ENCODE measurements around the gene LIMA1. TPM values are rescaled to one million over a fixed set of nuclear protein-coding genes. Genes with fewer than 3 reads are reported as not detected.
"Not testable (repeated sequence)": the region's sequence is repeated elsewhere in the genome, so short reads cannot be mapped to it uniquely, and the experiment has no call there.

Gene LIMA1
- total RNA-seq, 1 donor from 2014 or later: 25.5 TPM

GRCh38 chr12:50322206-50322605, 38.9 kb upstream of the LIMA1 start:
- no peak for DNase-seq (ENCODE audit: low read depth, low spot score)
- Mint-ChIP-seq H3K27me3 (ENCODE audit: low read depth) (no peaks in the 10 kb centered on the region), H3K4me3 (no peak overlapping the region), H3K4me1 (no peaks in the 10 kb centered on the region), H3K27ac (ENCODE audit: unreplicated experiment) (no peak overlapping the region), H3K9me3 (no peaks in the 10 kb centered on the region), H3K36me3 (ENCODE audit: low read depth) (no peaks in the 10 kb centered on the region)
- TF ChIP-seq, protein P1, sequence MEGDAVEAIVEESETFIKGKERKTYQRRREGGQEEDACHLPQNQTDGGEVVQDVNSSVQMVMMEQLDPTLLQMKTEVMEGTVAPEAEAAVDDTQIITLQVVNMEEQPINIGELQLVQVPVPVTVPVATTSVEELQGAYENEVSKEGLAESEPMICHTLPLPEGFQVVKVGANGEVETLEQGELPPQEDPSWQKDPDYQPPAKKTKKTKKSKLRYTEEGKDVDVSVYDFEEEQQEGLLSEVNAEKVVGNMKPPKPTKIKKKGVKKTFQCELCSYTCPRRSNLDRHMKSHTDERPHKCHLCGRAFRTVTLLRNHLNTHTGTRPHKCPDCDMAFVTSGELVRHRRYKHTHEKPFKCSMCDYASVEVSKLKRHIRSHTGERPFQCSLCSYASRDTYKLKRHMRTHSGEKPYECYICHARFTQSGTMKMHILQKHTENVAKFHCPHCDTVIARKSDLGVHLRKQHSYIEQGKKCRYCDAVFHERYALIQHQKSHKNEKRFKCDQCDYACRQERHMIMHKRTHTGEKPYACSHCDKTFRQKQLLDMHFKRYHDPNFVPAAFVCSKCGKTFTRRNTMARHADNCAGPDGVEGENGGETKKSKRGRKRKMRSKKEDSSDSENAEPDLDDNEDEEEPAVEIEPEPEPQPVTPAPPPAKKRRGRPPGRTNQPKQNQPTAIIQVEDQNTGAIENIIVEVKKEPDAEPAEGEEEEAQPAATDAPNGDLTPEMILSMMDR (conservative IDR thresholded peaks at IDR 0.05): no peak

DNA sequence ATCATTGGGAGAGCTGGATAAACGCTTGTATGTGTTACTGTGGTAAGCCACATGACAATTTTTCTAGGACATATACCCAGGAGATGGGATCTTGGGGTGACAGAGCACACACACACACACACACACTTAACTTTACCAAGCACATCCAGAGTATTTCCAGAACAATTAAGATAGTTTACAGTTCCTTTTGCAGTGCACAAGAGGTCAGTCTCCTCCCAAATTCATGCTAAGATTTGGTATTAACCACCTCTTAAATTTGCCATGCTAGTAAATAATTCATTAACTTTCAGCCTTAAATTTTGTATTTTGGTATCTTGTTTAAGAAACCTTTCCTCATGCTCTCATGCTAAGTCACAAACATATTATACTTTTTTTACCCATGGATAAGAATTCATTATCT, 33.9 kb upstream of the LIMA1 start:
- Mint-ChIP-seq H3K4me3 (no peak overlapping the region), H3K9me3 (no peaks in the 10 kb centered on the region), H3K27ac (ENCODE audit: unreplicated experiment) (no peak overlapping the region), H3K4me1 (no peaks in the 10 kb centered on the region), H3K36me3 (ENCODE audit: low read depth) (no peaks in the 10 kb centered on the region), H3K27me3 (ENCODE audit: low read depth) (no peaks in the 10 kb centered on the region)
- TF ChIP-seq, protein P1 (conservative IDR thresholded peaks at IDR 0.05): no peak
- no peak for DNase-seq (ENCODE audit: low read depth, low spot score)

GRCh38 chr12:50315803-50316202, 32.5 kb upstream of the LIMA1 start:
- Mint-ChIP-seq H3K27ac (ENCODE audit: unreplicated experiment) (no peak overlapping the region), H3K4me3 (no peak overlapping the region), H3K36me3 (ENCODE audit: low read depth) (no peaks in the 10 kb centered on the region), H3K9me3 (no peaks in the 10 kb centered on the region), H3K27me3 (ENCODE audit: low read depth) (no peaks in the 10 kb centered on the region), H3K4me1 (no peaks in the 10 kb centered on the region)
- TF ChIP-seq, protein P1 (conservative IDR thresholded peaks at IDR 0.05): no peak
- no peak for DNase-seq (ENCODE audit: low read depth, low spot score)

DNA sequence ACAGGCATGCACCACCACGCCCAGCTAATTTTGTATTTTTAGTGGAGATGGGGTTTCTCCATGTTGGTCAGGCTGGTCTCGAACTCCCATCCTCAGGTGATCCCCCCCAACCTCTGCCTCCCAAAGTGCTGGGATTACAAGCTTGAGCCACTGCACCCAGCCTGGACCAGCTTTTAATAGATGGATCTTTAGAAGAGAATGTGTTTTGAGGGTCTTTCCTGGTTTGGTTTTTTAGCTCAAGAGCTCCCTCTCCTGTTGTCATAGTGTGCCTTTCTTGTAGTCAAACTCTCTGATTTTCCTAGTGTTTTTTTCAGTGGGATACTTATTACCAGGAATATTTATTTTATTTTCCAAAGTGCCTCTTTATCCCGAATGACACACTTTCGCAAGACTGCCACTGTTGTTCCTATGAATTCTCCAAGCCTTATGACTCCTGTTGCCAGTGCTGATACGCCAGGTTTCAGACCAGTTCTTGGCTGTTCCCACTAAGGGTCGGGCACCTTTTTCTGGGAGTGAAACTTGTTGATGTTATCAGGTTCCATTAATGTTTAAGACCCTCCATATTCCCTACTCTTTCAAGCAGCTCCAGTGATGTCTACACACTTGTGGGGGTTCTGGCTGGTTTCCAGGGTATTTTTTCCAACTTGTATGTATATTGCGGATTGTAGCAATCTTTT, 31.5 kb upstream of the LIMA1 start:
- H3K4me3 Mint-ChIP-seq: no peak overlapping the region
- H3K9me3 Mint-ChIP-seq: no peaks in the 10 kb centered on the region
- DNase-seq (ENCODE audit: low read depth, low spot score): peak; percentile 8
- no peaks in the 10 kb centered on the region for H3K27me3 Mint-ChIP-seq (ENCODE audit: low read depth)
- TF ChIP-seq, protein P1 (conservative IDR thresholded peaks at IDR 0.05): peak; percentile 79
- no peaks in the 10 kb centered on the region for H3K36me3 Mint-ChIP-seq (ENCODE audit: low read depth)
- H3K4me1 Mint-ChIP-seq: no peaks in the 10 kb centered on the region
- H3K27ac Mint-ChIP-seq (ENCODE audit: unreplicated experiment): no peak overlapping the region

DNA sequence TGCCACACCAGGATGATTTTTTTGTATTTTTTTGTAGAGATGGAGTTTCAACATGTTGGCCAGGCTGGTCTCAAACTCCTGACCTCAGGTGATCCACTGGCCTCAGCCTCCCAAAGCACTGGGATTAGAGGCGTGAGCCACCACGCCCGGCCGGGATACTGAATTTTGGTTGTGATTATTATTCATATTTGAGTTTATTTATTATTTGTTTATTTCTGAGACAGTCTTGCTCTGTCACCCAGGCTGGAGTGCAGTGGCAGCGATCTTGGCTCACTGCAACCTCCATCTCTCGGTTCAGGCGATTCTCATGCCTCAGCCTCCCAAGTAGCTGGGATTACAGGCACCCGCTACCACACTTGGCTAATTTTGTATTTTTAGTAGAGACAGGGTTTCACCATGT, 30.7 kb upstream of the LIMA1 start:
- H3K4me1 Mint-ChIP-seq; H3K36me3 Mint-ChIP-seq (ENCODE audit: low read depth); H3K27ac Mint-ChIP-seq (ENCODE audit: unreplicated experiment); H3K27me3 Mint-ChIP-seq (ENCODE audit: low read depth); H3K9me3 Mint-ChIP-seq; H3K4me3 Mint-ChIP-seq; DNase-seq (ENCODE audit: low read depth, low spot score): not testable (repeated sequence)

DNA sequence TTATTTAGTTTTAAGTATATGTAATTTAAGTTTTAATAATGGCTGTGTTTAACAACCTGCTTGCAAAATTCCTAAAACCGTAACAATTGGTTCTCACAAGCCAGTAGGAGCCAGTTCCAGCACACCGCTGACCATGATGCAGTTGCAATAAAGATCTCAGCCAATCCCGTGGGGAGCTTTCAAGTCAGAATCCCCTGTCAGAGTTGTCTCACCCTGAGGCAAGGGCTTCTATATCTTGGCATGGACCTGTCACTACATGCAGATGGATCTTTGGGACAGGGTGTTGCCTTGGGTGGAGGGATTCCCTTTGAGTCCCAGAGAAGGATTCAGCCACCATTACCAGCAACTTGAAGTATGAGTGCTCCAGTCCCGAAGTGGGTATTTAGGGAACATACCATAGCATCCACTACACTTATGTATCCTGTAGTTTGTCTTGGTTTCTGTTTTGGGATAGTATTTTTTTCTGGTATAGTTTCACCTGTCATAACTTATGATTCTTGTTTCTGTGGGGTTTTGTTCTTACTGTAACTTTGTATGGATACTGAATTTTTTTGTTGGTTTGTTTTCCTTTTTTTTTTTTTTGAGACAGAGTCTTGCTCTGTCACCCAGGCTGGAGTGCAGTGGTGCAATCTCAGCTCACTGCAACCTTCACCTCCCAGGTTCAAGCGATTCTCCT, 30.1 kb upstream of the LIMA1 start:
- no peak overlapping the region for H3K27ac Mint-ChIP-seq (ENCODE audit: unreplicated experiment)
- no peak overlapping the region for H3K4me3 Mint-ChIP-seq
- no peaks in the 10 kb centered on the region for H3K36me3 Mint-ChIP-seq (ENCODE audit: low read depth)
- H3K4me1 Mint-ChIP-seq: no peaks in the 10 kb centered on the region
- no peaks in the 10 kb centered on the region for H3K27me3 Mint-ChIP-seq (ENCODE audit: low read depth)
- no peaks in the 10 kb centered on the region for H3K9me3 Mint-ChIP-seq
- no peak for DNase-seq (ENCODE audit: low read depth, low spot score)
- TF ChIP-seq, protein P1 (conservative IDR thresholded peaks at IDR 0.05): no peak

- H3K9me3 Mint-ChIP-seq; H3K4me1 Mint-ChIP-seq; H3K27ac Mint-ChIP-seq (ENCODE audit: unreplicated experiment); DNase-seq (ENCODE audit: low read depth, low spot score); H3K27me3 Mint-ChIP-seq (ENCODE audit: low read depth); H3K36me3 Mint-ChIP-seq (ENCODE audit: low read depth); H3K4me3 Mint-ChIP-seq: not testable (repeated sequence)
These were observed 28.7 kb upstream of the LIMA1 start for GRCh38 chr12:50311858-50312609.

All from neural crest cell (in vitro differentiated cells).